A549 (cell line): ENCODE measurements around the gene TRIM7.

Experiments
- CTCF ChIP-seq: fragments of >200 bp; sonication (Bioruptor Twin); formaldehyde crosslinking; IDR thresholded peaks from 3 replicates; pipeline ENCODE4 v1.5.1; 2016
- HDAC2 ChIP-seq: fragments of 200-600 bp; sonication (generic); IDR thresholded peaks from 2 replicates; pipeline ENCODE4 v1.6.1; 2016
- JUN ChIP-seq, 2 experiments: fragments of >200 bp; sonication (Bioruptor Twin); formaldehyde crosslinking; IDR thresholded peaks; 2 replicates in 1 of 2; 3 replicates in 1 of 2; pipeline ENCODE4 v1.6.1; 2016 to 2017
- JUNB ChIP-seq: fragments of >200 bp; sonication (Bioruptor Twin); formaldehyde crosslinking; IDR thresholded peaks from 2 replicates; pipeline ENCODE4 v1.6.1; 2016
- PHF8 ChIP-seq: fragments of 200-600 bp; sonication (generic); IDR thresholded peaks from 2 replicates; pipeline ENCODE4 v1.6.1; 2016; ENCODE audit warnings: low read depth, mild to moderate bottlenecking, antibody characterized with exemption, moderate library complexity, borderline replicate concordance
- POLR2A ChIP-seq: IDR thresholded peaks from 2 replicates; pipeline ENCODE4 v1.6.1; 2012; ENCODE audit warnings: mild to moderate bottlenecking, low read length
- RNF2 ChIP-seq: fragments of 200-600 bp; sonication (generic); IDR thresholded peaks from 2 replicates; pipeline ENCODE4 v1.6.1; 2016; ENCODE audit warnings: low read depth, mild to moderate bottlenecking, antibody characterized with exemption, moderate library complexity, borderline replicate concordance
- TF ChIP-seq, protein P1 (sequence below): fragments of 450-650 bp; IDR thresholded peaks from 2 replicates; pipeline ENCODE4 v1.6.1; 2014; ENCODE audit warnings: antibody characterized with exemption

DNA sequence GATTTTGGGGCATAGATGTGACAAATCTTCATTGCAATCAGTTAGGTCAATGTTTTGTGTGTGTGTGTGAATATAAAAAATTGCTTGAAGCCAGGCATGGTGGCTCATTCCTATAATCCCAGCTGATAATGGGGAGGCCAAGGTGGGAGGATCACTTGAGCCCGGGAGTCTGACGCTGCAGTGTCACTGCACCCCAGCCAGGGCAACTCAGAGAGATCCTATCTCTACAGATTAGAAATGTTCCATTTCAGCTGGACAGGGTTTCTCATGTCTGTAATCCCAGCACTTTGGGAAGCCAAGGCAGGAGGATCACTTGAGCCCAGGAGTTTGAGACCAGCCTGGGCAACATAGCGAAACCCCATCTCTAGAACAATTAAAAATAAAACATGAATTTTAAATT is 46.1 kb downstream of the TRIM7 start:
- TF ChIP-seq JUNB (no peak), CTCF (no peak), HDAC2 (no peak), RNF2 (no peak), POLR2A (no peak), JUN (IDR thresholded peaks at IDR 0.05) (no peak), PHF8 (no peak)
- TF ChIP-seq, protein P1, sequence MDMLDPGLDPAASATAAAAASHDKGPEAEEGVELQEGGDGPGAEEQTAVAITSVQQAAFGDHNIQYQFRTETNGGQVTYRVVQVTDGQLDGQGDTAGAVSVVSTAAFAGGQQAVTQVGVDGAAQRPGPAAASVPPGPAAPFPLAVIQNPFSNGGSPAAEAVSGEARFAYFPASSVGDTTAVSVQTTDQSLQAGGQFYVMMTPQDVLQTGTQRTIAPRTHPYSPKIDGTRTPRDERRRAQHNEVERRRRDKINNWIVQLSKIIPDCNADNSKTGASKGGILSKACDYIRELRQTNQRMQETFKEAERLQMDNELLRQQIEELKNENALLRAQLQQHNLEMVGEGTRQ: no peak
